WERI-Rb-1 (cell line): Measurements from ENCODE around the gene RPL12.

Experiments used
- DNase-seq: peaks from one replicate; pipeline ENCODE4 v3.0.0-alpha.2; 2020
- H3K27ac ChIP-seq: fragments of 250-450 bp; sonication (Bioruptor Pico); 2 replicates; pipeline ENCODE4 v1.5.1; 2020; ENCODE audit warnings: mild to moderate bottlenecking, moderate library complexity
- H3K27me3 ChIP-seq: fragments of 250-450 bp; sonication (Bioruptor Pico); 2 replicates; pipeline ENCODE4 v1.5.1; 2021; ENCODE audit warnings: mild to moderate bottlenecking, low read depth, moderate library complexity; ENCODE audit not compliant: insufficient read depth, severe bottlenecking
- H3K36me3 ChIP-seq: fragments of 250-450 bp; sonication (Bioruptor Pico); 2 replicates; pipeline ENCODE4 v1.5.1; 2020; ENCODE audit warnings: mild to moderate bottlenecking, moderate library complexity
- H3K4me3 ChIP-seq: 2 replicates; pipeline ENCODE4 v1.5.1; 2011; ENCODE audit warnings: low read depth, mild to moderate bottlenecking, control low read depth, low read length
- H3K9me3 ChIP-seq: fragments of 250-450 bp; sonication (Bioruptor Pico); 2 replicates; pipeline ENCODE4 v1.5.1; 2021; ENCODE audit warnings: mild to moderate bottlenecking, moderate library complexity; ENCODE audit not compliant: severe bottlenecking
- TF ChIP-seq, protein P1 (sequence below): IDR thresholded peaks from 2 replicates; pipeline ENCODE4 v1.5.1; 2011; ENCODE audit warnings: low read depth, mild to moderate bottlenecking, control low read depth, inconsistent platforms, low read length

Gene RPL12

GRCh38 chr9:127422787-127423186, 28.4 kb downstream of the RPL12 start:
- Histone ChIP-seq H3K4me3 (peak overlapping the region; percentile 97), H3K27ac (peak overlapping the region; percentile 99)
- TF ChIP-seq, protein P1, sequence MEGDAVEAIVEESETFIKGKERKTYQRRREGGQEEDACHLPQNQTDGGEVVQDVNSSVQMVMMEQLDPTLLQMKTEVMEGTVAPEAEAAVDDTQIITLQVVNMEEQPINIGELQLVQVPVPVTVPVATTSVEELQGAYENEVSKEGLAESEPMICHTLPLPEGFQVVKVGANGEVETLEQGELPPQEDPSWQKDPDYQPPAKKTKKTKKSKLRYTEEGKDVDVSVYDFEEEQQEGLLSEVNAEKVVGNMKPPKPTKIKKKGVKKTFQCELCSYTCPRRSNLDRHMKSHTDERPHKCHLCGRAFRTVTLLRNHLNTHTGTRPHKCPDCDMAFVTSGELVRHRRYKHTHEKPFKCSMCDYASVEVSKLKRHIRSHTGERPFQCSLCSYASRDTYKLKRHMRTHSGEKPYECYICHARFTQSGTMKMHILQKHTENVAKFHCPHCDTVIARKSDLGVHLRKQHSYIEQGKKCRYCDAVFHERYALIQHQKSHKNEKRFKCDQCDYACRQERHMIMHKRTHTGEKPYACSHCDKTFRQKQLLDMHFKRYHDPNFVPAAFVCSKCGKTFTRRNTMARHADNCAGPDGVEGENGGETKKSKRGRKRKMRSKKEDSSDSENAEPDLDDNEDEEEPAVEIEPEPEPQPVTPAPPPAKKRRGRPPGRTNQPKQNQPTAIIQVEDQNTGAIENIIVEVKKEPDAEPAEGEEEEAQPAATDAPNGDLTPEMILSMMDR = no peak

GRCh38 chr9:127422133-127422782, 28.9 kb downstream of the RPL12 start:
- Histone ChIP-seq H3K4me3 (peak overlapping the region; percentile 97), H3K36me3 (peaks cover 26% of the 10 kb centered on the region), H3K9me3 (no peaks in the 10 kb centered on the region), H3K27ac (peak overlapping the region; percentile 99), H3K27me3 (no peaks in the 10 kb centered on the region)
- TF ChIP-seq, protein P1 = no peak
- DNase-seq = no peak

More at GRCh38 chr9:127422787-127423186, 28.4 kb downstream of the RPL12 start:
- peak; percentile 59 for DNase-seq
- H3K36me3 ChIP-seq = peaks cover 30% of the 10 kb centered on the region
- H3K27me3 ChIP-seq = no peaks in the 10 kb centered on the region
- no peaks in the 10 kb centered on the region for H3K9me3 ChIP-seq

DNA sequence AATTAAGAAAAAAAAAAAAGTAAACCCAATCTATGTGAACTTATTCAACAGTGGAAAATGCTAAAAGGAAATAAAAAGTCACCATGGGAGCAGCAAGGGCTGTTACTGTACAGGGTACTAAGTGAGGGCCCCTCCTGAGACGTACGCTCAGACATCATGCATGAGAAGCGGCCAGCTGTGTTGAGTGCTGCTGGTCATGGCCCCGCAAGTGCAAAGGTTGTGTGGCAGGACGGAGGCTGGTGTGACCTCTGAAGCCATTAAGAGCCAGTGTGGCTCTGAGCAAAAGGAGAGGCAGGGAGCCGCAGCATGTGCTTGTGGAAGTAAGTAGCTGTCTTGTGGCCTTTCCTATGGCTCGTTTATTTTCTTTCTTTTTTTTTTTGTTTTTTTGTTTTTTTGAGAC, 30.1 kb downstream of the RPL12 start:
- H3K27ac ChIP-seq = no peak overlapping the region
- H3K27me3 ChIP-seq = no peaks in the 10 kb centered on the region
- no peaks in the 10 kb centered on the region for H3K9me3 ChIP-seq
- TF ChIP-seq, protein P1 = no peak
- H3K4me3 ChIP-seq = no peak overlapping the region
- H3K36me3 ChIP-seq = peaks cover 14% of the 10 kb centered on the region
- no peak for DNase-seq

GRCh38 chr9:127419348-127419747, 31.9 kb downstream of the RPL12 start:
- no peak for DNase-seq
- Histone ChIP-seq H3K36me3 (peaks cover 5% of the 10 kb centered on the region), H3K27me3 (no peaks in the 10 kb centered on the region), H3K9me3 (no peaks in the 10 kb centered on the region), H3K4me3 (no peak overlapping the region), H3K27ac (no peak overlapping the region; the same call in 1 of the 2 replicates)
- TF ChIP-seq, protein P1 = no peak

- H3K4me3 ChIP-seq = no peak overlapping the region
- TF ChIP-seq, protein P1 = peak; percentile 88
- DNase-seq = peak; percentile 89
- H3K27ac ChIP-seq = peak overlapping the region; percentile 23
- no peaks in the 10 kb centered on the region for H3K9me3 ChIP-seq
- peaks cover 8% of the 10 kb centered on the region for H3K36me3 ChIP-seq
- H3K27me3 ChIP-seq = no peaks in the 10 kb centered on the region
These were observed 33.2 kb downstream of the RPL12 start for GRCh38 chr9:127418037-127418471.
